Memory B cell (primary cell): ENCODE data around the gene SMKR1.

Experiments used
- ATAC-seq: fragments of 150-1000 bp; cut with Tn5 transposase; 2 replicates; pipeline ENCODE4 v1.10.0; 2021; ENCODE audit warnings: low read depth, mild to moderate bottlenecking, moderate library complexity
- DNase-seq, 2 donors: peaks; one replicate each; pipeline ENCODE4 v3.0.0; 2022; ENCODE audit warnings: low spot score in 2 of 2
- H3K27ac Mint-ChIP-seq: one replicate; pipeline ENCODE4 v1.8.0; 2022; ENCODE audit warnings: mild to moderate bottlenecking, moderate library complexity, mixed read lengths
- H3K27me3 Mint-ChIP-seq: one replicate; pipeline ENCODE4 v1.8.0; 2022; ENCODE audit warnings: mixed read lengths
- H3K36me3 Mint-ChIP-seq: one replicate; pipeline ENCODE4 v1.8.0; 2022; ENCODE audit warnings: mild to moderate bottlenecking, mixed read lengths
- H3K4me1 Mint-ChIP-seq: one replicate; pipeline ENCODE4 v1.8.0; 2022; ENCODE audit warnings: mixed read lengths
- H3K4me3 Mint-ChIP-seq: one replicate; pipeline ENCODE4 v1.8.0; 2022; ENCODE audit warnings: mild to moderate bottlenecking, moderate library complexity, mixed read lengths
- H3K9me3 Mint-ChIP-seq: one replicate; pipeline ENCODE4 v1.8.0; 2022; ENCODE audit warnings: mixed read lengths

SMKR1 gene

DNA sequence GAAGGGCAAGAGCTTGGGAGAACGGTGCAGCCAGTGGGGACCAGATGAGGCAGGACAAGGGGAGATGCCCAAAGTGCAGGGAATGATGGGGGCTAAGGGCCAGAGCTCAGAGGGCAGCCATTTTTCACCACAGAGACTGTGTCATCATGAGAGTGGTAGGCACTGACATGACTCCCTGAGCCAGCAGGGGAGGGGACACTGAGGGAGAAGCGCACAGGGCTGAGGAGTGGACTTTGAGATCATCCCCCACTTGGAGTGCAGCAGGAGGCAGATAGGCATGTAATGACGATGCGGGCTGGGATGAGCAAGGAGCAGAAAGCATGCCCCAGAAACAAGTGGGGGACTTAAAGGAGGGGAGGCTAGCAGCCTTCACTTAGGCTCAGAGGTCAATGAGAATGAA lies 5.2 kb upstream of the SMKR1 start:
- Mint-ChIP-seq H3K36me3 (no peaks in the 10 kb centered on the region), H3K9me3 (no peaks in the 10 kb centered on the region), H3K4me1 (peaks cover 35% of the 10 kb centered on the region), H3K27me3 (no peaks in the 10 kb centered on the region), H3K27ac (peak overlapping the region; percentile 93), H3K4me3 (no peak overlapping the region)
- ATAC-seq (no peak), DNase-seq (no peak)

GRCh38 chr7:129498021-129498420 lies 4.3 kb upstream of the SMKR1 start:
- H3K9me3 Mint-ChIP-seq: no peaks in the 10 kb centered on the region
- no peaks in the 10 kb centered on the region for H3K36me3 Mint-ChIP-seq
- ATAC-seq (no peak), DNase-seq (no peak)
- H3K27me3 Mint-ChIP-seq: no peaks in the 10 kb centered on the region
- peak overlapping the region; percentile 93 for H3K27ac Mint-ChIP-seq
- H3K4me3 Mint-ChIP-seq: no peak overlapping the region
- H3K4me1 Mint-ChIP-seq: peaks cover 35% of the 10 kb centered on the region

- Mint-ChIP-seq H3K27ac (peak overlapping the region; percentile 89), H3K4me3 (peak overlapping the region; percentile 52), H3K9me3 (no peaks in the 10 kb centered on the region), H3K27me3 (no peaks in the 10 kb centered on the region), H3K4me1 (peaks cover 33% of the 10 kb centered on the region), H3K36me3 (no peaks in the 10 kb centered on the region)
- peak; percentile 42 to 49 for DNase-seq
- ATAC-seq: peak; percentile 40
Measured at GRCh38 chr7:129499999-129500398, 2.3 kb upstream of the SMKR1 start.

- Mint-ChIP-seq H3K27ac (peak overlapping the region; percentile 89), H3K9me3 (no peaks in the 10 kb centered on the region), H3K36me3 (no peaks in the 10 kb centered on the region), H3K27me3 (no peaks in the 10 kb centered on the region), H3K4me3 (peak overlapping the region; percentile 87), H3K4me1 (peaks cover 22% of the 10 kb centered on the region)
- peak; percentile 29 to 39 for DNase-seq
- peak; percentile 4 for ATAC-seq
Measured at GRCh38 chr7:129502708-129503685, 666 bp downstream of the SMKR1 start.

GRCh38 chr7:129503725-129504124 lies 1.4 kb downstream of the SMKR1 start:
- Mint-ChIP-seq H3K36me3 (no peaks in the 10 kb centered on the region), H3K27ac (peak overlapping the region; percentile 89), H3K9me3 (no peaks in the 10 kb centered on the region), H3K4me1 (peaks cover 20% of the 10 kb centered on the region), H3K27me3 (no peaks in the 10 kb centered on the region), H3K4me3 (peak overlapping the region; percentile 87)
- DNase-seq (no peak), ATAC-seq (no peak)

GRCh38 chr7:129512192-129512591 lies 9.9 kb downstream of the SMKR1 start:
- H3K27ac Mint-ChIP-seq: no peak overlapping the region
- peaks cover 2% of the 10 kb centered on the region for H3K27me3 Mint-ChIP-seq
- ATAC-seq (no peak), DNase-seq (no peak)
- no peaks in the 10 kb centered on the region for H3K9me3 Mint-ChIP-seq
- peaks cover 3% of the 10 kb centered on the region for H3K4me1 Mint-ChIP-seq
- H3K4me3 Mint-ChIP-seq: no peak overlapping the region
- H3K36me3 Mint-ChIP-seq: peaks cover 2% of the 10 kb centered on the region

GRCh38 chr7:129513546-129513945 lies 11.2 kb downstream of the SMKR1 start:
- no peak for ATAC-seq
- H3K4me1 Mint-ChIP-seq: peaks cover 3% of the 10 kb centered on the region
- H3K9me3 Mint-ChIP-seq: no peaks in the 10 kb centered on the region
- no peak overlapping the region for H3K27ac Mint-ChIP-seq
- no peak overlapping the region for H3K4me3 Mint-ChIP-seq
- peaks cover 2% of the 10 kb centered on the region for H3K36me3 Mint-ChIP-seq
- peaks cover 5% of the 10 kb centered on the region for H3K27me3 Mint-ChIP-seq
- no peak for DNase-seq

DNA sequence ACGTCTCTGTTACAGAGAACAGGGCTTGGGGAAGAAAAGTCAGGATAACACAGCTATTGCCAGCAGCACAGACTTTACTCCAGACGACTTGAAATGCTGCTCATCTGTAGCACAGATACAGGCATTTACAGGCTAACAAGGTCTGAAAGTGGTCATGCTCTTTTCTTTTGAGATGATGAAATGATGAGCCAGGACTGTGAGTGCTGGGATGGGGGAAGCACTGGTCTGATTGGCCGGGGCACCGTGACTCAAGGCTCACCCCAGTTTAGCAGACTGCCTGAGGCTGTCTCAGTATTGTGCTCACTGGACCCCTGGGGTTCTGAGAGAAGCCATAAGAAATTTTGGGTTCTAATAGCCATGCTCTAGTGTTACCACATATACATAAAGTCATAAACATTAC lies 12.4 kb downstream of the SMKR1 start:
- ATAC-seq (no peak), DNase-seq (no peak)
- Mint-ChIP-seq H3K9me3 (no peaks in the 10 kb centered on the region), H3K27ac (no peak overlapping the region), H3K36me3 (peaks cover 2% of the 10 kb centered on the region), H3K4me3 (no peak overlapping the region), H3K4me1 (peaks cover 3% of the 10 kb centered on the region), H3K27me3 (peaks cover 7% of the 10 kb centered on the region)

- no peak for ATAC-seq
- peaks cover 9% of the 10 kb centered on the region for H3K27me3 Mint-ChIP-seq
- DNase-seq: no peak
- no peak overlapping the region for H3K4me3 Mint-ChIP-seq
- H3K4me1 Mint-ChIP-seq: peaks cover 3% of the 10 kb centered on the region
- H3K27ac Mint-ChIP-seq: no peak overlapping the region
- no peaks in the 10 kb centered on the region for H3K9me3 Mint-ChIP-seq
- peaks cover 2% of the 10 kb centered on the region for H3K36me3 Mint-ChIP-seq
Measured at GRCh38 chr7:129515381-129515780, 13.1 kb downstream of the SMKR1 start.

GRCh38 chr7:129517931-129518330 lies 15.6 kb downstream of the SMKR1 start:
- Mint-ChIP-seq H3K4me3 (no peak overlapping the region), H3K27ac (no peak overlapping the region), H3K9me3 (no peaks in the 10 kb centered on the region), H3K27me3 (peaks cover 19% of the 10 kb centered on the region), H3K4me1 (no peaks in the 10 kb centered on the region), H3K36me3 (no peaks in the 10 kb centered on the region)
- ATAC-seq (no peak), DNase-seq (no peak)

GRCh38 chr7:129519464-129519863 lies 17.1 kb downstream of the SMKR1 start:
- H3K27ac Mint-ChIP-seq: no peak overlapping the region
- H3K9me3 Mint-ChIP-seq: no peaks in the 10 kb centered on the region
- H3K27me3 Mint-ChIP-seq: peaks cover 19% of the 10 kb centered on the region
- H3K36me3 Mint-ChIP-seq: no peaks in the 10 kb centered on the region
- no peaks in the 10 kb centered on the region for H3K4me1 Mint-ChIP-seq
- ATAC-seq (no peak), DNase-seq (no peak)
- no peak overlapping the region for H3K4me3 Mint-ChIP-seq

GRCh38 chr7:129522088-129522970 lies 20.0 kb downstream of the SMKR1 start:
- Mint-ChIP-seq H3K4me3 (no peak overlapping the region), H3K27me3 (peaks cover 32% of the 10 kb centered on the region), H3K9me3 (no peaks in the 10 kb centered on the region), H3K36me3 (peaks cover 4% of the 10 kb centered on the region), H3K27ac (no peak overlapping the region), H3K4me1 (peaks cover 3% of the 10 kb centered on the region)
- ATAC-seq: no peak
- no peak for DNase-seq

- Mint-ChIP-seq H3K4me3 (no peak overlapping the region), H3K27ac (no peak overlapping the region), H3K27me3 (peaks cover 30% of the 10 kb centered on the region), H3K36me3 (peaks cover 4% of the 10 kb centered on the region), H3K9me3 (no peaks in the 10 kb centered on the region), H3K4me1 (peaks cover 3% of the 10 kb centered on the region)
- DNase-seq (no peak), ATAC-seq (no peak)
Measured at GRCh38 chr7:129522971-129523340, 20.6 kb downstream of the SMKR1 start.

DNA sequence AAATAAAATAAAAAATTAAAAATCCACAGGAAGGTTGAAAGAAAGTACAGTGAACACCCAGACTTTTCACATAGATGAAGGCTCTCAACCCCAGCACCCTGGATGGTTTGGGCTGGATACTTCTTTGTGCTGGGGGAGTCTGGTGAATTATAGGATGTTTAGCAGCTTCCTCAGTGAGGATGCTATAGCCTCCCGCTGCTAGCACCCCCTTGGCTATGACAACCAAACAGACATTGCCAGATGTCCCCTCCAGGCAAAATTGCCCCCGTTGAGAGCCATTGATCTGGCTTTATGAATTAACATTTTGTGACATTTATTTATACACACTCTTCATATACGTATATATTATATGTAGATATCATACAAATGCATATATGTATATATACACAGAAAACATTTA lies 21.6 kb downstream of the SMKR1 start:
- DNase-seq: no peak
- ATAC-seq: no peak
- H3K4me3 Mint-ChIP-seq: no peak overlapping the region
- peaks cover 4% of the 10 kb centered on the region for H3K36me3 Mint-ChIP-seq
- H3K9me3 Mint-ChIP-seq: no peaks in the 10 kb centered on the region
- peaks cover 29% of the 10 kb centered on the region for H3K27me3 Mint-ChIP-seq
- H3K4me1 Mint-ChIP-seq: peaks cover 3% of the 10 kb centered on the region
- H3K27ac Mint-ChIP-seq: no peak overlapping the region
